GM19240 (cell line): ENCODE results near the gene VWC2L.

Experiments used
- DNase-seq: peaks from one replicate; pipeline ENCODE4 v3.0.0; 2011; ENCODE audit warnings: low spot score; ENCODE audit not compliant: insufficient read length

Gene VWC2L

DNA sequence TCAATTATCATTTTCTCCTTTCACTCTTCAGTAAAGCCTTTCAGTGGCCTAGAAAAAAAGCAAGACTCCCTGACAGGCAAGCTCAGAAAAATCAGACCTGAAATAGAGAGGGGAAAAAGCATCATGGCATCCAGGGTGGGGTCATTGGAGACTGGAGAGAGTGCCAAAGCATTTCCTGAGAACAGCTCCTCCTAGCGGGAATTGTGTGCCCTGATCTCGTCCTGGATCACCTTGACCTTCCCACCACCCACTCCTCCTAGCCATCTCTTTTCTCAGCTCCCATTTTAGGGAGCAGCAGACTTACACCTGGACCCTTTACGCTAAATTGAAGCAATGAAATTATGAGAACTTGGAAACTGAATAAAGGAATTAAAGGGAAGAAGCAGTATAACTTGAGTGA lies 176.6 kb downstream of the VWC2L start:
- DNase-seq: no peak

DNA sequence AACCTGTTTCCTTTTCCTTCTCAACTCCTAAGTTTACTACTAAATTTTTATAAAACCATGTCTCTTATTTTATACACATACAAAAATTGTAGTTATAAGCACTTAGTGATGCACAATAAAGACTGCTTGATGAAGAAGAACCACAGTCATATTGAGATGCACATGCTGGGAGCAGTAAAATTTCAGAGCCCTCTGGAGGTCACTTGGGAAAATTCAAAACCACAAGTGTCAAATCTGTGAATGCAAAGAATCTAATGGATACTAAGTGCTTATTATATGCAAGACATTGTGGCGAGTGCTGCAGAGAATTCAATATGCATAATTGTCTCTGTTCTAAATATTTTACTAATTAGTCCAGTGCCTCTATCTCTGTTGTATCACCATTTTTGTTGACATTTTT lies 180.5 kb downstream of the VWC2L start:
- no peak for DNase-seq

DNA sequence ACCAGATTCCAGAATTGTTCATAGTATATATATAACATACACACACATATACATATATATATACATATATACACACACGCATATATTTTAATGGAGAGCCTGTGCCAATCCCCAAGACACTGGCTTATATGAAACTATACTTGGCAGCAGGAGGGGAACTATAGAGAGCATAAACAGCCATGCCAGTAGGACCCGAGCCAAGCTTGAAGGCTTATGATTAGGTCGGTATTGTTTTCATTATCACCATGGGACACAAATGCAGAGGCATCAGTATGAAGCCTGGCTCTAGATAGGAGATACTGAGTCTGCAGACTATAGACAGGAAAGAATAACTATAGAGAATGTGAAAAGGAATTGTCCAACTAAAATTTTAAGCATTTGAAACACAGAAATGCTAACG lies 181.2 kb downstream of the VWC2L start:
- no peak for DNase-seq

DNA sequence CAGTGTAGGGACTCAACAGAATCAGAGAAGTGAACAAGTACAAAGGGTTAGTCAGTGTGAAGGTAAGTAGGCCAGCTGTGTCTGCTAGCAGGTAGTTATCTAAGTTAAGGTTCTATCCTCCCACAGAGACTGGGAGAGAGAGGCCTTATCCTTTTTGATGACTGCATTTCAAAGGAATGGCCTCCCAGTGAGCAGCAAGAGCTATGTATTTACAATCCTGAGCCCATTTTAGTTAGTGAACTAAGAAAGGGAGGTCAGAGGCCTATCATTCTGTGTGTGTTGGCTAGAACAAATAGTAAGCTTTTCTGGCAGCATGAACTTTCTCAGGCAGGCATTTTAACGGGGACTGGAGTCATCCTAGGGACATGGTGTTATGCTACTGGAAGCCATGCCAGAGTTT lies 182.9 kb downstream of the VWC2L start:
- DNase-seq: no peak

DNA sequence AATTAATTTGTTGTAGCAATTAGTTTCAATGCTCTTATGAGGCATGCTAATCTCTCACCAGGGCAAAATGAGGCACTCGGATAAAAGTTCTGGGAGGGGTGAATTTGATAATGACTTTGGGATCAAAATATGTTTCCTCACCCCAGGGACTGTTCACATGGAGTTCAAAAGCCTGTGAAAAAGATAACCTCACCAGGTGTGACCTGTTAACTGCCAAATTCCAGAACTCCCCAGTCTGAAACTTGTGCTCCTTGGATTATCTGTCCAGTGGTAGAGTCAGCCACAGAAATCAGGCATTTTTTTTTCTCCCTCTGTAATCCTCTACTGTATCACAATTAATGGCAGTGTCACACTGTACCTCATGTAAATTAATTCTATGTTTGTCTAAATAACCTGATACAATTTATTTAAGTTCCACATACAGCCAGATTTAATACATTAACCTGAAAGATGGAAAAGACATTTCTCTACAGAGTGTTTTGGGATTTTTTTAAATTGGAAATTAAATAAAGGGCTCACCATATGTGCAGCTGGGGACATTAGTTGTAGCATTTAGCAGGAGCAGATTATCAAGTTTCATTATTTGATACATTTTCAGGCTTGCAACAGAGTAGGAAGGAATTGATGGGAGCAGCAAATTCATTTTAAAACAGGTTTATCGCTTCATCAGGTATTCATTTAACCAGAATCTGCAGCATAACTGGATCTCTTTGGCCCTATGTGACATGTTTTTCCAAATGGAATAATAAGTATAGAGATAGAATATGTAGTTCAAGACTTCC lies 191.2 kb downstream of the VWC2L start:
- no peak for DNase-seq

DNA sequence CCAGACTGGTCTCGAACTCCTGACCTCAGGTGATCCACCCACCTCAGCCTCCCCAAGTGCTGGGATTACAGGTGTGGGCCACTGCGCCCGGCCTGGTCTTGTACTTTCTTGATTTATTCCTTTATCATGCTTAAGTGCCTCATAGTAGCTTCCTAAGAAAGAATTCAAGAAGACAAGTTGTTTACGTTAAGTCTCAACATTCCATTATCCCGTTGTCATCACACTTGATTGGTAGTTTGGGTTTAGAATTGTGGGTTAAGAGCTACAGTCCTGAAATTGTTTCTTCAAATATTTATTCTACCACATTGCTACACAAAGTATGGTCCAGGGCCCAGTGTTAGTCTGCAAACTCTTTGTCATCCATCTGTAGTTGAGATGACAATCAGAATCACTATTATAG lies 194.0 kb downstream of the VWC2L start:
- DNase-seq: no peak

DNA sequence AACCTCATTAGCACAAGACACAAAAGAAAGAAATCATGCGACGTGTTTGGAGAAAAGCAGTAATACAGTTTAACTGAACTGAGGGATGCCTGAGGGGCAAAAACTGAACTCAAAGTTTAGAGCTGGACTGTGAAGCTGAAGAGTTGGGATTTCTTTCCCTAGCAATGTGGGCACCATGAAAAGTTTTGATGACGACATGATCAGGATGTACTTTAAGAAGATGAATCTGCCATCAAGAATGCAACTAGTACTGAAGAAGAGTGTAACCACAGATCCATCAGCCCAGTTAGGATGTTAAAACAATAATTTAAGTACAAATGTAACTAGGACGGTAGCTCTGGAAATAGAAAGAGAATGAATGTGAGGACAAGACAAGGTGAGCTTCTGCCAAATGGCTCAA lies 196.2 kb downstream of the VWC2L start:
- no peak for DNase-seq

DNA sequence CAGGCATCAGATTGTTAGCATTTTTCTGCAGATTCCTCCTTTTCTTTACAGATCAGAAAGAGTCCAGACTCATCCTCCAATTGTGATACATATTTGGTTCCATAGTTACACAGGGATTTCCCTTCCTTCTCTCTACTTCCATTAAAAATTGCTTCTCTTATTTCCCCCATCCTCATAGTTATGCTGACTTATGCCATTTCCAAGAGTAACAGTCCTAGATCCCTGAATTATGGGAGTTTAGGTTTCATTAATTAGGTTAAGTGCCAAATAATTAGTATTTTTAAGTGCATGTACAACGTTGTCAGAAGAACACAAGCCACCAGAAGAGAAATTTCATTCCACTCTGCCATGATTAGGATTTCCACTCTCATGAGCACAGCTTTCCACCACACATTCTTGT lies 200.2 kb downstream of the VWC2L start:
- DNase-seq: no peak

DNA sequence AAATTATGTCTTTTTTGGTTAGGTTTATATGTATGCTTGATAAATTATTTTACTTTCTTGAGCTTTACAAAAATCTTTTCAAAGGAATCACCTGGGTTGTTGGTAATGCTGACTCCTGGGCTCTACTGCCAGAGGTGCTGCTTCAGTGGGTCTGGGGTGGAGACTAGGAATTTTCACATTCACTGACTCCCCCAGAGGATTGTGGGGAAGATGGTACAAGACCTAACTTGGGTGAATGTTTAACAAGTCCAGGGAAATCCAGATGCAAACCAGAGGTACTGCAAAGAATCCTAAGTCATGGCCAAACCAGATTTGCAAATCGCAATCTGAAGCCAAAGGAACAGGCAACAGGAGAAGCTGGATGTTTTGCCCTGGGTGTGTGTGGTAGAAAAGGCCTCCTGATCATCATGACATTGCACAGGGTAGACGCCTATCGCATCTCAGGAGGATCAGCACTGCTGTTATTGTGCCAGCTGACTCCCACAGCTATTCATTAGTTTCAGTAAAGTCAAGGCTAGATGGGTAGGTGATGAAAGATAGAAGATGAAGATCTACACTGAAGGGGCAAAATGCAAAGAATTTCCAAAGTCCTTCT lies 213.4 kb downstream of the VWC2L start:
- DNase-seq: no peak

DNA sequence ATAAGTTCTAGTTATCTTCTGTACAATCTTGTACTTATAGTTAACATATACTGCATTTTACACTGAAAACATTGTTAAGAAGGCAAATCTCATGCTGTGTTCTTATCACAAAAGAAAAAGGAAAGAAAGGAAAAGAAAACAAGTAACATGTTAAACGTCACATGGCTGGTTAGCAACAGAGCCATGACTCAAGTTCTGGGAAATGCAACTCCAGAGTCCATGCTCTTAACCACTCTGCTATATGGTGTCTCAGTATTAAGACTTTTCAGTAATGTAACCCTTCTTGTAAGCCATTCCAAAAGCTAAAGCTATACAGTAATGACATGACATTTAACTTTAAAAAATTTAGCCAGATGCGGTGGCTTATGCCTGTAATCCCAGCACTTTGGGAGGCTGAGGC lies 217.2 kb downstream of the VWC2L start:
- no peak for DNase-seq
